Endothelial cell of umbilical vein (primary cell): Measurements from ENCODE around the gene C2CD3.

Experiments used
- CTCF ChIP-seq, 2 donors: IDR thresholded peaks; 1 replicate in 1 of 2; 2 replicates in 1 of 2; pipeline ENCODE4 v1.5.1; 2011; ENCODE audit warnings: low read length in 2 of 2, mild to moderate bottlenecking in 2 of 2, moderate library complexity in 2 of 2, control low read depth in 1 of 2, inconsistent platforms in 1 of 2, low read depth in 1 of 2; ENCODE audit not compliant: insufficient read depth in 1 of 2; ENCODE audit errors: extremely low read depth in 1 of 2
- EZH2 ChIP-seq: IDR thresholded peaks from 2 replicates; pipeline ENCODE4 v1.6.1; 2012; ENCODE audit warnings: borderline replicate concordance, low read depth, mild to moderate bottlenecking, moderate library complexity, low read length, inconsistent platforms; ENCODE audit not compliant: severe bottlenecking
- JUN ChIP-seq: IDR thresholded peaks from 2 replicates; pipeline ENCODE4 v1.6.1; 2011; ENCODE audit warnings: borderline replicate concordance, low read depth; ENCODE audit not compliant: insufficient read length, insufficient read depth
- MAX ChIP-seq: IDR thresholded peaks from 2 replicates; pipeline ENCODE4 v1.6.1; 2011; ENCODE audit not compliant: insufficient read depth, insufficient read length
- MYC ChIP-seq: IDR thresholded peaks from one replicate; pipeline ENCODE4 v1.6.1; 2011; ENCODE audit warnings: mild to moderate bottlenecking, low read depth, low read length
- POLR2A ChIP-seq: IDR thresholded peaks from 2 replicates; pipeline ENCODE4 v1.6.1; 2012; ENCODE audit warnings: low read depth, mild to moderate bottlenecking, control low read depth, low read length
- POLR2AphosphoS5 ChIP-seq: IDR thresholded peaks from 2 replicates; pipeline ENCODE4 v1.6.1; 2012; ENCODE audit warnings: low read depth, mild to moderate bottlenecking, control low read depth, low read length, moderate library complexity; ENCODE audit not compliant: insufficient read depth

- TF ChIP-seq MAX (no peak), JUN (no peak), CTCF (IDR thresholded peaks at IDR 0.05; ENCODE audit: extremely low read depth in 1 of 2, insufficient read depth in 1 of 2, low read depth in 1 of 2, low read length in 2 of 2) (no peak), EZH2 (no peak), POLR2A (no peak), MYC (no peak), POLR2AphosphoS5 (no peak)
Observed at GRCh38 chr11:74015919-74016684, 154.7 kb downstream of the C2CD3 start.
